Upper lobe of right lung (tissue), 1 donor: Measurements from ENCODE around the gene ABCC4. TPM values are rescaled to one million over a fixed set of nuclear protein-coding genes. Genes with fewer than 3 reads are reported as not detected.

ENCODE experiments used
- ATAC-seq: fragments of 200-7000 bp; cut with Tn5 transposase; one replicate; pipeline ENCODE4 v1.9.1; 2020; ENCODE audit warnings: mild to moderate bottlenecking, moderate library complexity
- DNase-seq: peaks from one replicate; pipeline ENCODE4 v3.0.0-alpha.2; 2020
- H3K27ac ChIP-seq: fragments of 200-600 bp; one replicate; pipeline ENCODE4 v1.8.0; 2022
- H3K27me3 ChIP-seq: fragments of 200-600 bp; one replicate; pipeline ENCODE4 v1.8.0; 2022; ENCODE audit warnings: mild to moderate bottlenecking
- H3K36me3 ChIP-seq: fragments of 200-600 bp; one replicate; pipeline ENCODE4 v1.8.0; 2022
- H3K4me1 ChIP-seq: fragments of 200-600 bp; one replicate; pipeline ENCODE4 v1.8.0; 2022
- H3K4me3 ChIP-seq: fragments of 200-600 bp; one replicate; pipeline ENCODE4 v1.8.0; 2022; ENCODE audit warnings: mild to moderate bottlenecking
- H3K9me3 ChIP-seq: fragments of 200-600 bp; one replicate; pipeline ENCODE4 v1.8.0; 2022
- intact Hi-C: fragments of 100-400 bp; cut with DNase I; formaldehyde crosslinking; loops from one replicate; pipeline ENCODE4 v1.11.0; 2022
- total RNA-seq: library from RNA; stranded (reverse); fragmentation: NEBNext Ultra II Directional; extraction: Animal tissue kit (Norgen Biotek cat#: 25700); gene quantifications from one replicate; pipeline ENCODE4 v1.2.1, GENCODE V29; 2021
- TF ChIP-seq, protein P1 (sequence below): fragments of 200-600 bp; IDR thresholded peaks from one replicate; pipeline ENCODE4 v1.8.0; 2022; ENCODE audit warnings: antibody characterized with exemption
- donor health status: DM: no; HTN: yes; CAD: no; lungs with severe emphysema.

ABCC4 gene
- total RNA-seq, 1 donor from 2014 or later = 28.1 TPM

DNA sequence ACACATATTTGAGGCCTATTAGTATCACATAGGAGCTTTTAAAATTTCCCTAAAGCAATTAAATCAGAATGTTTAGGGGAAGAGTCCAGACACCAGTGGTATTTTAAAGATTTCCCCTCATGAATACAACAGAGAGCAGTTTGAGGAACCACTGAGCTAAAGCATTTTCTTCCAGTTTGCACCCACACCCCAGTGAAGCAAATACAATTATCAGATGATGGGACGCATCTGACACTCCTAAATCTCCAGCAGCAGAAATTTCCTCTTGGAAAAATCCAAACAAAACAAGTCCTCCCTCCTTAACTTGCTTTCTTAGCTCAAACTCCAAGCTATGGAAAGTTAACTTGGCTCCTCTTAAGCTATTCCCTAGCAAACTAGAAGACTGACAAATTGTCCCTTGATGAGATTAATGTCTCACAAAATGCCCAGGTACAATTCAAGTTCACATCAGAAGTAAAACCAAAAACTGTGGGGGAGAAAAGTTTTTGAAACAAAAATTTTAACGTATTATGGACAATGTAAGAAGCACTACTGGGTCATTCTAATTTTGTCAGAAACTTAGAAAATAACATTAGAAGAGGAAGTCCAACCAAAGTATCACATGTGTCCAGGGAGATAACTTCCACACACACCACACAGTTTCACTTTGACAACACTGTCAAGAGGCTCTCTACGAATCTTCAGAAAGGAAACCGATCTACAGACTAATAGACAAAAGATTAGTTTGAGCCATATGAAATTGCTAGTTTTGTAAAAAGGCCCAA lies 74.1 kb downstream of the ABCC4 start:
- H3K27ac ChIP-seq = peak overlapping the region; percentile 44

DNA sequence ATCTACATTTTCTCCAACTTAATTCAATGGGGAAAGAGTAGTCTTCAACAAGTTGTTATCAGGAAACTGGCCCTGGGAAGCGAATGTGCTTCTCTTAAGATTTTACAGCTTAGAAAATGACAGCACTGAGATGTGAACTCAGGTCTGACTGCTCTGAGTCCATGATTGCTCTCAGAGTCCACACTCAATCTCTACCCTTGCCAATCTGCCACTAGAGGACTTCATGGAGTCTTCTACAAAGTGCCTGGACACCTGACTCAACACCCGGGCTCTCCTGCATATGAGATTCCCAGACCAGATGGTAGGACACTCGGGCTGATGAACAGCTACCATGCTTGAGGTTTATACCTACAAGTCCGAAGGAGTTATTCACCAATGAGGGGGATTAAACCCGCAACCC lies 74.8 kb downstream of the ABCC4 start:
- ATAC-seq = no peak
- TF ChIP-seq, protein P1, sequence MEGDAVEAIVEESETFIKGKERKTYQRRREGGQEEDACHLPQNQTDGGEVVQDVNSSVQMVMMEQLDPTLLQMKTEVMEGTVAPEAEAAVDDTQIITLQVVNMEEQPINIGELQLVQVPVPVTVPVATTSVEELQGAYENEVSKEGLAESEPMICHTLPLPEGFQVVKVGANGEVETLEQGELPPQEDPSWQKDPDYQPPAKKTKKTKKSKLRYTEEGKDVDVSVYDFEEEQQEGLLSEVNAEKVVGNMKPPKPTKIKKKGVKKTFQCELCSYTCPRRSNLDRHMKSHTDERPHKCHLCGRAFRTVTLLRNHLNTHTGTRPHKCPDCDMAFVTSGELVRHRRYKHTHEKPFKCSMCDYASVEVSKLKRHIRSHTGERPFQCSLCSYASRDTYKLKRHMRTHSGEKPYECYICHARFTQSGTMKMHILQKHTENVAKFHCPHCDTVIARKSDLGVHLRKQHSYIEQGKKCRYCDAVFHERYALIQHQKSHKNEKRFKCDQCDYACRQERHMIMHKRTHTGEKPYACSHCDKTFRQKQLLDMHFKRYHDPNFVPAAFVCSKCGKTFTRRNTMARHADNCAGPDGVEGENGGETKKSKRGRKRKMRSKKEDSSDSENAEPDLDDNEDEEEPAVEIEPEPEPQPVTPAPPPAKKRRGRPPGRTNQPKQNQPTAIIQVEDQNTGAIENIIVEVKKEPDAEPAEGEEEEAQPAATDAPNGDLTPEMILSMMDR = no peak

More for the DNA sequence above, 74.1 kb downstream of the ABCC4 start:
- TF ChIP-seq, protein P1 = no peak
- H3K36me3 ChIP-seq = no peaks in the 10 kb centered on the region
- H3K4me3 ChIP-seq = peak overlapping the region; percentile 4
- intact Hi-C loops = no loop called here
- H3K4me1 ChIP-seq = peaks cover 9% of the 10 kb centered on the region
- ATAC-seq (peak; percentile 78), DNase-seq (no peak)
- no peaks in the 10 kb centered on the region for H3K27me3 ChIP-seq
- no peaks in the 10 kb centered on the region for H3K9me3 ChIP-seq

DNA sequence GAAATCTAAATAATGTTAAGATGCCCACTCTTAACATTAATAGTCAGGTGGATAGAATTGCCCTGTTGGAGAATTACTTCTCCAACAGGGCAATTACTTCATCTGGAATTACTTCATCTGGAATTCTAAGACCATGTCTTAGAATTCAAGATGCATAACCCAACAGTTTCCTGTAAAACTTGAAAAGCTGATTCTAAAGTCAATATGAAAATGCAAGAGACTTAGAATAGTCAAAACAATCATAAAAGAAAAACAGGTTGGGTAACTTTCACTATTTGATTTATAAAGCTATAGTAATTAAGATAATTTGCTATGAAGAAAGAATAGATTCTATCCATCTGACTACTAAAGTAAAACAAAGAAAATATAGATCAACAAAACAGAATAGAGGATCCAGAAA lies 75.2 kb downstream of the ABCC4 start:
- Histone ChIP-seq H3K9me3 (no peaks in the 10 kb centered on the region), H3K4me1 (peaks cover 9% of the 10 kb centered on the region), H3K27ac (peak overlapping the region; percentile 44), H3K27me3 (no peaks in the 10 kb centered on the region), H3K36me3 (no peaks in the 10 kb centered on the region), H3K4me3 (no peak overlapping the region)
- intact Hi-C loops = no loop called here
- TF ChIP-seq, protein P1 = no peak
- ATAC-seq (no peak), DNase-seq (no peak)

More for the DNA sequence above, 74.8 kb downstream of the ABCC4 start:
- DNase-seq = no peak
- Histone ChIP-seq H3K4me3 (no peak overlapping the region), H3K4me1 (peaks cover 9% of the 10 kb centered on the region), H3K27ac (peak overlapping the region; percentile 44), H3K9me3 (no peaks in the 10 kb centered on the region), H3K36me3 (no peaks in the 10 kb centered on the region), H3K27me3 (no peaks in the 10 kb centered on the region)
- intact Hi-C loops = no loop called here

DNA sequence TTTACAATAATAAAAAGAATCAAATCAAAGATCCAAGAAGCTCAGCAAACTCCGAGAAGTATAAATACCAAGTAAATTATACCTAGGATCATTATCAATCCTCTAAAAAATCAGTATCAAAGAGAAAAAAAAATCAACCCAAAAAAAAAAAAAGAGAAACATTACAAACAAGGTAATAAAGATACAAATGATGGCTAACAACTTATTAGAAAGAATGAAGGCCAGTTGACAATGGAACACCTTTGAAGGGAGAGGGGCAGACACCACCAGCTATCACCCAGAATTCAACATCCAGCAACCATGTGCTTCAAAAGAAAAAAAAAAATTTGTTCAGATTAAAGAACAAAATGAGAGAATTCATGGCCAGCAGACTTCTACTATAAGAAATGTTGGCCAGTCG lies 77.2 kb downstream of the ABCC4 start:
- Histone ChIP-seq H3K4me3 (no peak overlapping the region), H3K36me3 (no peaks in the 10 kb centered on the region), H3K9me3 (no peaks in the 10 kb centered on the region), H3K4me1 (peaks cover 9% of the 10 kb centered on the region), H3K27me3 (no peaks in the 10 kb centered on the region), H3K27ac (no peak overlapping the region)
- TF ChIP-seq, protein P1 = no peak
- ATAC-seq (no peak), DNase-seq (no peak)
- intact Hi-C loops = no loop called here

DNA sequence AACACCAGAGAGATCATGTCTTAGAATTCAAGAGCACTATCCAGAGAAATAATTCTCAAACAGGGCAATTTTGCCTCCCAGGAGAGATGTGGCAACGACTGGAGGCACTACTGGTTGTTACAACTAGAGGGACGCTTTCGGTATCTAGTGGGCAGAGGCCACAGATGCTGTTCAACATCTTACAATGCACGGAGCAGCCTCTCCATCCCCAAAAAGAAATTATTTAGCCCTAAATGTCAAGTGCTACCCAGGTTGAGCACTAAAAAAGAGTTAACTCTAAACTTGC lies 78.6 kb downstream of the ABCC4 start:
- Histone ChIP-seq H3K27me3 (no peaks in the 10 kb centered on the region), H3K4me1 (peaks cover 9% of the 10 kb centered on the region), H3K9me3 (no peaks in the 10 kb centered on the region), H3K4me3 (no peak overlapping the region), H3K27ac (no peak overlapping the region), H3K36me3 (no peaks in the 10 kb centered on the region)
- TF ChIP-seq, protein P1 = no peak
- intact Hi-C loops = no loop called here
- DNase-seq (no peak), ATAC-seq (no peak)
